DOHH2 (cell line): Measurements from ENCODE around the gene ALDH1L1.

Experiments used
- CTCF ChIP-seq: fragments of 200-600 bp; sonication (generic); IDR thresholded peaks from one replicate; pipeline ENCODE4 v1.5.1; 2014; ENCODE audit warnings: antibody characterized with exemption, mild to moderate bottlenecking, low read depth, low read length; ENCODE audit not compliant: poor library complexity, severe bottlenecking
- EZH2phosphoT487 ChIP-seq: fragments of 200-600 bp; sonication (generic); IDR thresholded peaks from 2 replicates; pipeline ENCODE4 v1.6.1; 2017; ENCODE audit warnings: borderline replicate concordance, mild to moderate bottlenecking, antibody characterized with exemption, low read length, moderate library complexity, mixed read lengths

GRCh38 chr3:126056681-126057500 lies 123.5 kb downstream of the ALDH1L1 start:
- TF ChIP-seq CTCF = no peak
- TF ChIP-seq EZH2phosphoT487 = no peak
